PC-9 (cell line): ENCODE data around the gene LBHD2.

ENCODE experiments used
- CTCF ChIP-seq: fragments of 200-600 bp; sonication (generic); conservative IDR thresholded peaks from 2 replicates; pipeline ENCODE4 v1.6.1; 2017; ENCODE audit warnings: mixed run types, antibody characterized with exemption, mild to moderate bottlenecking, moderate library complexity
- EZH2 ChIP-seq: fragments of 200-600 bp; sonication (generic); IDR thresholded peaks from 2 replicates; pipeline ENCODE4 v1.8.0; 2017; ENCODE audit warnings: antibody characterized with exemption, low read depth

DNA sequence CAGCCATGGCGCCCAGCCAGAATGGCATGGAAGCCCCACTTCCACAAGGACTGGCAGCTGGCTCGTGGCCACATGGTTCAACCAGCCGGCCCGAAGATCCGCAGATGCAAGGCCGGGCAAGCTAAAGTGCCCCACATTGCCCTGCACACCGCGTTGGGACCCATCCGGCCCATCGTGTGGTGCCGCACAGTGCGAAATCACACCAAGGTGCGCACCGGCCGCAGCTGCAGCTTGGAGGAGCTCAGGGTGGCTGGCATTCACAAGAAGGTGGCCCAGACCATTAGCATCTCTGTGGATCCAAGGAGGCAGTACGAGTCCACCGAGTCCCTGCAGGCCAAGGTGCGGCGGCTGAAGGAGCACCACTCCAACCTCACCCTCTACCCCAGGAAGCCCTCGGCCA is 42.5 kb upstream of the LBHD2 start:
- TF ChIP-seq EZH2 (no peak), CTCF (no peak)
